GM12878 (cell line): ENCODE results near the gene RIMBP2. TPM values are rescaled to one million over a fixed set of nuclear protein-coding genes. Genes with fewer than 3 reads are reported as not detected.

Experiments
- ATAC-seq: fragments of 200-7000 bp; cut with Tn5 transposase; 3 replicates; pipeline ENCODE4 v1.9.1; 2020; ENCODE audit warnings: mild to moderate bottlenecking, moderate library complexity
- BruUV-seq: library from RNA; stranded (reverse); fragments of 400-500 nt; replicated peaks from 2 replicates; lab custom pipeline; 2021; lab: Mats Ljungman, UMichigan
- CTCF ChIA-PET: fragments of 300-600 bp; sonication (Branson Sonifier 250); formaldehyde crosslinking; extraction: SDS; loops from one replicate; lab custom pipeline; 2021; ENCODE audit warnings: inconsistent platforms; lab: Yijun Ruan, JAX
- POLR2A ChIA-PET: fragments of 350-600 bp; formaldehyde crosslinking; extraction: SDS; loops from one replicate; lab custom pipeline; 2021; ENCODE audit warnings: inconsistent platforms; lab: Charles Lee
- RAD21 ChIA-PET: fragments of 300-600 bp; sonication (Branson Sonifier 250); formaldehyde crosslinking; loops from one replicate; lab custom pipeline; 2023; ENCODE audit warnings: antibody characterized with exemption; ENCODE audit not compliant: unreplicated experiment; lab: Charles Lee
- SMC1A ChIA-PET: fragments of 300-600 bp; sonication (Branson Sonifier 250); formaldehyde crosslinking; loops from one replicate; lab custom pipeline; 2023; ENCODE audit not compliant: unreplicated experiment, uncharacterized antibody; lab: Charles Lee
- DNase-seq: peaks from one replicate; pipeline ENCODE4 v3.0.0-alpha.2; 2011; ENCODE audit warnings: low read depth, low spot score
- FAIRE-seq: peaks from 3 replicates; lab custom pipeline; 2011; peaks lifted over from hg19 to GRCh38; lab: Jason Lieb, UNC
- H2AFZ ChIP-seq: 2 replicates; pipeline ENCODE4 v1.6.0; 2011; ENCODE audit warnings: low read depth, low read length, control low read depth; ENCODE audit not compliant: control insufficient read depth
- H3K27ac ChIP-seq: 2 replicates; pipeline ENCODE4 v1.5.1; 2011; ENCODE audit warnings: control low read depth; ENCODE audit not compliant: control insufficient read depth, insufficient read depth
- H3K27me3 ChIP-seq, 2 experiments: replicated peaks in 1 of 2; 2 replicates each; pipeline versions ENCODE4 v1.6.0 to v1.6.1; 2011; ENCODE audit warnings: low read length in 1 of 2; ENCODE audit not compliant: control insufficient read depth in 2 of 2, insufficient read depth in 2 of 2
- H3K36me3 ChIP-seq, 2 experiments: 2 replicates each; pipeline ENCODE4 v1.5.1; 2011; ENCODE audit warnings: low read length in 1 of 2; ENCODE audit not compliant: control insufficient read depth in 2 of 2, insufficient read depth in 2 of 2
- H3K4me1 ChIP-seq: 2 replicates; pipeline ENCODE4 v1.6.1; 2011; ENCODE audit warnings: mild to moderate bottlenecking, low read length, moderate library complexity, mixed read lengths; ENCODE audit not compliant: control insufficient read depth, insufficient read depth
- H3K4me2 ChIP-seq: 2 replicates; pipeline ENCODE4 v1.6.0; 2011; ENCODE audit warnings: control low read depth; ENCODE audit not compliant: control insufficient read depth, insufficient read depth
- H3K4me3 ChIP-seq: fragments of 200-600 bp; sonication (generic); 2 replicates; pipeline ENCODE4 v1.5.1; 2016
- H3K79me2 ChIP-seq: 2 replicates; pipeline ENCODE4 v1.6.0; 2011; ENCODE audit warnings: low read length; ENCODE audit not compliant: control insufficient read depth, insufficient read depth
- H3K9ac ChIP-seq: 2 replicates; pipeline ENCODE4 v1.8.0; 2011; ENCODE audit warnings: low read length, control low read depth, mixed read lengths; ENCODE audit not compliant: control insufficient read depth, insufficient read depth
- H3K9me3 ChIP-seq: replicated peaks from 3 replicates; pipeline ENCODE4 v1.5.1; 2011; ENCODE audit warnings: mild to moderate bottlenecking, low read length; ENCODE audit not compliant: control insufficient read depth, insufficient read depth
- H4K20me1 ChIP-seq: 2 replicates; pipeline ENCODE4 v1.6.0; 2011; ENCODE audit not compliant: control insufficient read depth, insufficient read depth
- ATF7 ChIP-seq: fragments of 450-650 bp; IDR thresholded peaks from 2 replicates; pipeline ENCODE4 v1.6.1; 2016; ENCODE audit warnings: low read depth, mild to moderate bottlenecking
- CEBPB ChIP-seq, 2 experiments: fragments of 150-350 bp in 1 of 2; IDR thresholded peaks; 2 replicates each; pipeline ENCODE4 v1.6.1; 2012 to 2014; ENCODE audit warnings: low read depth in 2 of 2, low read length in 2 of 2, borderline replicate concordance in 1 of 2, inconsistent platforms in 1 of 2
- CEBPZ ChIP-seq: fragments of 150-350 bp; IDR thresholded peaks from 2 replicates; pipeline ENCODE4 v1.6.1; 2016; ENCODE audit warnings: low read depth, low read length
- EP300 ChIP-seq, 2 experiments: fragments of 150-350 bp in 1 of 2; IDR thresholded peaks; 2 replicates each; pipeline ENCODE4 v1.6.1; 2011 to 2012; ENCODE audit warnings: low read depth in 2 of 2, low read length in 2 of 2, borderline replicate concordance in 1 of 2, improper control_type of control experiment in 1 of 2, inconsistent platforms in 1 of 2; ENCODE audit not compliant: control insufficient read depth in 1 of 2
- FOS ChIP-seq: IDR thresholded peaks from 3 replicates; pipeline ENCODE4 v1.6.1; 2011; ENCODE audit warnings: borderline replicate concordance; ENCODE audit not compliant: insufficient read length; ENCODE audit errors: extremely low read depth
- JUND ChIP-seq: IDR thresholded peaks from 2 replicates; pipeline ENCODE4 v1.6.1; 2012; ENCODE audit warnings: low read depth, mild to moderate bottlenecking, low read length, improper control_type of control experiment, moderate library complexity
- NR2C1 ChIP-seq: fragments of 450-650 bp; IDR thresholded peaks from 2 replicates; pipeline ENCODE4 v1.6.1; 2017; ENCODE audit warnings: antibody characterized with exemption, mild to moderate bottlenecking, moderate library complexity
- NRF1 ChIP-seq: conservative IDR thresholded peaks from 2 replicates; pipeline ENCODE4 v1.6.1; 2011; ENCODE audit warnings: mild to moderate bottlenecking, low read depth, low read length, improper control_type of control experiment
- SMAD1 ChIP-seq: fragments of 450-650 bp; IDR thresholded peaks from 2 replicates; pipeline ENCODE4 v1.6.1; 2018; ENCODE audit warnings: mild to moderate bottlenecking, low read depth; ENCODE audit not compliant: partially characterized antibody
- TARDBP ChIP-seq: IDR thresholded peaks from 2 replicates; pipeline ENCODE4 v1.6.1; 2016; ENCODE audit warnings: borderline replicate concordance
- TCF3 ChIP-seq: IDR thresholded peaks from 2 replicates; pipeline ENCODE4 v1.6.1; 2012; ENCODE audit warnings: low read depth, mild to moderate bottlenecking, low read length, borderline replicate concordance; ENCODE audit not compliant: insufficient read depth
- USF1 ChIP-seq: IDR thresholded peaks from 2 replicates; pipeline ENCODE4 v1.6.1; 2011; ENCODE audit warnings: borderline replicate concordance, low read depth, mild to moderate bottlenecking, moderate library complexity, mixed read lengths, low read length; ENCODE audit not compliant: insufficient read depth; ENCODE audit errors: extremely low read length
- WGBS: methylation state at CpG from one replicate; pipeline ENCODE4 v1.1.6; 2016; ENCODE audit warnings: low lambda C conversion rate; ENCODE audit not compliant: insufficient replicate concordance, insufficient coverage; ENCODE audit errors: missing lambda C conversion rate; 5-methylcytosine and 5-hydroxymethylcytosine counted together
- in situ Hi-C: fragments of 300-500 bp; cut with MboI; formaldehyde crosslinking; loops from 9 replicates; pipeline ENCODE4 v1.14.3; 2018; ENCODE audit warnings: mixed read lengths
- intact Hi-C: fragments of 100-400 bp; cut with micrococcal nuclease; formaldehyde crosslinking; loops from one replicate; pipeline ENCODE4 v1.14.2; 2022; ENCODE audit not compliant: unreplicated experiment
- polyA plus RNA-seq, 11 experiments: library from polyadenylated mRNA; depleted of rRNA in 4 of 11; unstranded in 6 of 11; stranded (reverse) in 5 of 11; fragments of >200 nt; fragmentation: Nextera tagmentation in 4 of 11; fragmentation: Illumina TruSeq in 1 of 11; extraction: Ambion mirVana in 4 of 11; extraction: Trizol in 1 of 11; gene quantifications; 1 replicate in 1 of 11; 2 replicates in 10 of 11; pipeline versions ENCODE4 v1.2.1 to v1.2.3, GENCODE V29; 2011 to 2016; ENCODE audit warnings: inconsistent platforms in 2 of 11, missing spikeins in 2 of 11, low read depth in 1 of 11
- total RNA-seq, 4 experiments: library from RNA; depleted of rRNA in 3 of 4; stranded (reverse); fragments of >200 nt in 3 of 4; fragmentation: Illumina TruSeq in 1 of 4; extraction: Trizol in 1 of 4; gene quantifications; 2 replicates each; pipeline versions ENCODE4 v1.2.1 to v1.2.3, GENCODE V29; 2013 to 2021

Gene RIMBP2
- total and polyA plus RNA-seq, 10 of the 15 experiments (the other 5 are each of a cell fraction or from before 2014, with no cell fraction given): 0.04 to 2.9 (median 0.07) TPM; not detected in 1

GRCh38 chr12:130523863-130524614 is 192.1 kb downstream of the RIMBP2 start:
- Histone ChIP-seq H3K27ac (no peak overlapping the region), H3K9ac (no peak overlapping the region), H3K79me2 (no peaks in the 10 kb centered on the region), H3K36me3 (no peaks in the 10 kb centered on the region), H3K4me2 (no peak overlapping the region), H4K20me1 (no peaks in the 10 kb centered on the region), H3K9me3 (no peaks in the 10 kb centered on the region), H2AFZ (no peak overlapping the region), H3K4me3 (no peak overlapping the region), H3K27me3 (no peaks in the 10 kb centered on the region)
- ATAC-seq (no peak), FAIRE-seq (no peak)
- 2% methylated on average over 9 of the region's 9 CpGs for WGBS
- no TSS peak for BruUV-seq
- CTCF ChIA-PET: interaction anchor here (1.1 kb wide), 1 partner anchor 224 kb away, joined by 3 read pairs; no protein-coding TSS in a partner anchor
- SMC1A ChIA-PET: no interaction called here
- in situ Hi-C loops: no loop called here
- intact Hi-C loops: no loop called here
- RAD21 ChIA-PET: no interaction called here
- TF ChIP-seq NRF1 (no peak), TARDBP (no peak), TCF3 (no peak), EP300 (IDR thresholded peaks at IDR 0.05; ENCODE audit: borderline replicate concordance in 1 of 2, control insufficient read depth in 1 of 2, low read depth in 2 of 2, low read length in 2 of 2) (no peak), ATF7 (no peak), FOS (no peak), JUND (no peak), CEBPB (IDR thresholded peaks at IDR 0.05; ENCODE audit: borderline replicate concordance in 1 of 2, low read depth in 2 of 2, low read length in 2 of 2) (no peak), NR2C1 (no peak), USF1 (no peak), CEBPZ (no peak), SMAD1 (no peak)
- TF ChIP-seq, all 136 proteins: peak for 0
- POLR2A ChIA-PET: no interaction called here
- H3K4me1 ChIP-seq: no peaks in the 10 kb centered on the region
- DNase-seq: no peak
